Measurements from ENCODE around the gene CRY2. TPM values are rescaled to one million over a fixed set of nuclear protein-coding genes. Genes with fewer than 3 reads are reported as not detected.
"Not testable (repeated sequence)": the region's sequence is repeated elsewhere in the genome, so short reads cannot be mapped to it uniquely, and the experiment has no call there.

The CRY2 gene
- total RNA-seq, 6 donors from 2014 or later = 51.1 to 103 (median 63.2) TPM

- Histone ChIP-seq H3K9me3 (no peaks in the 10 kb centered on the region), H3K4me3 (no peak overlapping the region), H3K27ac (no peak overlapping the region), H3K27me3 (peaks cover 0 to 2% (median 0%) of the 10 kb centered on the region in 4 donors), H3K36me3 (no peaks in the 10 kb centered on the region), H3K4me1 (peaks cover 18 to 31% (median 20%) of the 10 kb centered on the region in 4 donors)
- 24 to 73% methylated on average over 3 to 17 of the region's 19 CpGs for WGBS, 2 donors
- ATAC-seq (ENCODE audit: low FRiP score in 2 of 2) (no peak), DNase-seq (peak in 1 of 2 donors; percentile 73)
- TF ChIP-seq CTCF (IDR thresholded peaks at IDR 0.05) (no peak), POLR2AphosphoS5 (IDR thresholded peaks at IDR 0.05) (no peak)
These were observed 49.2 kb downstream of the CRY2 start for GRCh38 chr11:45896422-45896984.

GRCh38 chr11:45897556-45897955 is 50.3 kb downstream of the CRY2 start:
- peaks cover 0 to 2% (median 0%) of the 10 kb centered on the region in 4 donors for H3K27me3 ChIP-seq
- WGBS, 2 donors = 90 to 94% methylated on average over 3 to 6 of the region's 6 CpGs
- H3K4me3 ChIP-seq = no peak overlapping the region
- H3K4me1 ChIP-seq = peaks cover 18 to 31% (median 20%) of the 10 kb centered on the region in 4 donors
- DNase-seq = no peak
- TF ChIP-seq POLR2A (IDR thresholded peaks at IDR 0.05) = no peak
- no peak for TF ChIP-seq CTCF (IDR thresholded peaks at IDR 0.05)
- no peak for TF ChIP-seq POLR2AphosphoS5 (IDR thresholded peaks at IDR 0.05)
- TF ChIP-seq EP300 (IDR thresholded peaks at IDR 0.05) = no peak
- ATAC-seq (ENCODE audit: low FRiP score in 2 of 2) = no peak
- H3K36me3 ChIP-seq = peaks cover 0 to 2% (median under 1%) of the 10 kb centered on the region in 4 donors
- H3K27ac ChIP-seq = no peak overlapping the region
- H3K9me3 ChIP-seq = no peaks in the 10 kb centered on the region

- H3K27ac ChIP-seq = no peak overlapping the region
- H3K4me3 ChIP-seq = peak overlapping the region in 3 of 4 donors; percentile 46 to 67 (median 61)
- H3K36me3 ChIP-seq = peaks cover 0 to 9% (median 3%) of the 10 kb centered on the region in 4 donors
- no peaks in the 10 kb centered on the region for H3K9me3 ChIP-seq
- no peak for DNase-seq
- peaks cover 0 to 2% (median 0%) of the 10 kb centered on the region in 4 donors for H3K27me3 ChIP-seq
- H3K4me1 ChIP-seq = peaks cover 18 to 31% (median 20%) of the 10 kb centered on the region in 4 donors
- WGBS, 2 donors = 7 to 15% methylated on average over 3 of the region's 3 CpGs
- TF ChIP-seq POLR2AphosphoS5 (IDR thresholded peaks at IDR 0.05) = no peak
- TF ChIP-seq CTCF (IDR thresholded peaks at IDR 0.05) = no peak
- no peak for TF ChIP-seq POLR2A (IDR thresholded peaks at IDR 0.05)
- TF ChIP-seq EP300 (IDR thresholded peaks at IDR 0.05) = no peak
- no peak for ATAC-seq (ENCODE audit: low FRiP score in 2 of 2)
These were observed 51.8 kb downstream of the CRY2 start for GRCh38 chr11:45899086-45899447.

DNA sequence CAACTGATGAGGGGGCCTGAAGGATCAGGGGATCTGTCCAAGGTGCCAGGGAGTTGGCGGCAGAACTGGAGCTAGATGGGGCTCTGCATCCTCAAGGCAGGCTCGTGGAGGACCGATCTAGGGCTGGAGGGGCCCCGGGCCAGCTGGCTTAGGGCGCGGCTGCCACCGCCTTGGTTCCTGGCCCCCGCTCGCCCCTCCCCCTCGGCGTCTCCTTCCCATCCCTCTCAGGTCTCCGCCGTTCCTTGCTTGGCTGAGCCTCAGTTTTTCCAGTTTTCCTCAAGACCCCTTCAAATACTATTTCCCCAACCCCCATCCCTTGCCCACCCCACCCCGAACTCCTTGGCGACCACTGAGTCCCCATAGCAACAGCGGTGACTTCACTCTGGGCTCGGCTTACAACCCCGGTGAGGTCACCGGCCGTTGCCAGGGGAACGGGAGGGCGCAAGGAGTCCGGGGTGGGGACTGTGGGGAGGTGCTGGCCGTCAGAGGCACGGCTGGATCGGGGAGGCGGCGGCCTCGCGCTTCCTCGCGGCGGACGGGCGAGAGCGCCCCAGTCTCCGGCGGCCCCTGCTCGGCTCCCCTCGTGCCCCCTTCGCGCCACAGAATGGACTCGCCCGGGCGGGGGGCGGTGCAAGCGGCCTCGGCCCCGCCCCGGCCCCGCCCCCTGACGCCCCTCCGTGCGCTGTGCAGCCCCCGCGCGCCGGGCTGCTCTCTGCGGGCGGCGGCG is 52.3 kb downstream of the CRY2 start:
- WGBS, 2 donors = 0 to 3% methylated on average over 10 to 53 of the region's 62 CpGs
- H3K4me1 ChIP-seq = peaks cover 18 to 31% (median 20%) of the 10 kb centered on the region in 4 donors
- H3K27me3 ChIP-seq = peaks cover 0 to 2% (median 0%) of the 10 kb centered on the region in 4 donors
- peak overlapping the region in 2 of 4 donors; percentile 35 to 41 for H3K27ac ChIP-seq
- peak; percentile 76 to 90 for ATAC-seq (ENCODE audit: low FRiP score in 2 of 2)
- H3K4me3 ChIP-seq = peak overlapping the region; percentile 36 to 67 (median 54)
- peaks cover 0 to 9% (median 3%) of the 10 kb centered on the region in 4 donors for H3K36me3 ChIP-seq
- peak; percentile 81 to 93 for DNase-seq
- TF ChIP-seq CTCF (IDR thresholded peaks at IDR 0.05) (no peak), POLR2A (IDR thresholded peaks at IDR 0.05) (no peak), EP300 (IDR thresholded peaks at IDR 0.05) (no peak), POLR2AphosphoS5 (IDR thresholded peaks at IDR 0.05) (no peak)
- no peaks in the 10 kb centered on the region for H3K9me3 ChIP-seq

- WGBS, 2 donors = 9 to 11% methylated on average over 14 to 20 of the region's 59 CpGs
- H3K27me3 ChIP-seq, H3K9me3 ChIP-seq, H3K27ac ChIP-seq: not testable (repeated sequence)
- Histone ChIP-seq H3K36me3 (peaks cover 0 to 11% (median 3%) of the 10 kb centered on the region in 4 donors), H3K4me3 (peak overlapping the region; percentile 16 to 67 (median 54)), H3K4me1 (peaks cover 18 to 31% (median 20%) of the 10 kb centered on the region in 4 donors)
- ATAC-seq (ENCODE audit: low FRiP score in 2 of 2) (peak in 1 of 2 donors; percentile 2), DNase-seq (peak in 1 of 2 donors; percentile 87)
These were observed 53.0 kb downstream of the CRY2 start for GRCh38 chr11:45900175-45900800.
